GM10266 (cell line): Measurements from ENCODE around the gene ADAMTS13.

Source experiments
- DNase-seq: peaks from one replicate; pipeline ENCODE4 v3.0.0; 2012; ENCODE audit errors: extremely low spot score
- TF ChIP-seq, protein P1 (sequence below): IDR thresholded peaks from 2 replicates; pipeline ENCODE4 v1.5.1; 2012; ENCODE audit warnings: mild to moderate bottlenecking, low read depth; ENCODE audit not compliant: control insufficient read depth, insufficient read depth; ENCODE audit errors: missing control alignments

The ADAMTS13 gene

GRCh38 chr9:133493428-133493827 is 71.3 kb downstream of the ADAMTS13 start:
- TF ChIP-seq, protein P1, sequence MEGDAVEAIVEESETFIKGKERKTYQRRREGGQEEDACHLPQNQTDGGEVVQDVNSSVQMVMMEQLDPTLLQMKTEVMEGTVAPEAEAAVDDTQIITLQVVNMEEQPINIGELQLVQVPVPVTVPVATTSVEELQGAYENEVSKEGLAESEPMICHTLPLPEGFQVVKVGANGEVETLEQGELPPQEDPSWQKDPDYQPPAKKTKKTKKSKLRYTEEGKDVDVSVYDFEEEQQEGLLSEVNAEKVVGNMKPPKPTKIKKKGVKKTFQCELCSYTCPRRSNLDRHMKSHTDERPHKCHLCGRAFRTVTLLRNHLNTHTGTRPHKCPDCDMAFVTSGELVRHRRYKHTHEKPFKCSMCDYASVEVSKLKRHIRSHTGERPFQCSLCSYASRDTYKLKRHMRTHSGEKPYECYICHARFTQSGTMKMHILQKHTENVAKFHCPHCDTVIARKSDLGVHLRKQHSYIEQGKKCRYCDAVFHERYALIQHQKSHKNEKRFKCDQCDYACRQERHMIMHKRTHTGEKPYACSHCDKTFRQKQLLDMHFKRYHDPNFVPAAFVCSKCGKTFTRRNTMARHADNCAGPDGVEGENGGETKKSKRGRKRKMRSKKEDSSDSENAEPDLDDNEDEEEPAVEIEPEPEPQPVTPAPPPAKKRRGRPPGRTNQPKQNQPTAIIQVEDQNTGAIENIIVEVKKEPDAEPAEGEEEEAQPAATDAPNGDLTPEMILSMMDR: no peak
- no peak for DNase-seq

GRCh38 chr9:133493845-133494540 is 71.8 kb downstream of the ADAMTS13 start:
- TF ChIP-seq, protein P1: no peak
- no peak for DNase-seq

DNA sequence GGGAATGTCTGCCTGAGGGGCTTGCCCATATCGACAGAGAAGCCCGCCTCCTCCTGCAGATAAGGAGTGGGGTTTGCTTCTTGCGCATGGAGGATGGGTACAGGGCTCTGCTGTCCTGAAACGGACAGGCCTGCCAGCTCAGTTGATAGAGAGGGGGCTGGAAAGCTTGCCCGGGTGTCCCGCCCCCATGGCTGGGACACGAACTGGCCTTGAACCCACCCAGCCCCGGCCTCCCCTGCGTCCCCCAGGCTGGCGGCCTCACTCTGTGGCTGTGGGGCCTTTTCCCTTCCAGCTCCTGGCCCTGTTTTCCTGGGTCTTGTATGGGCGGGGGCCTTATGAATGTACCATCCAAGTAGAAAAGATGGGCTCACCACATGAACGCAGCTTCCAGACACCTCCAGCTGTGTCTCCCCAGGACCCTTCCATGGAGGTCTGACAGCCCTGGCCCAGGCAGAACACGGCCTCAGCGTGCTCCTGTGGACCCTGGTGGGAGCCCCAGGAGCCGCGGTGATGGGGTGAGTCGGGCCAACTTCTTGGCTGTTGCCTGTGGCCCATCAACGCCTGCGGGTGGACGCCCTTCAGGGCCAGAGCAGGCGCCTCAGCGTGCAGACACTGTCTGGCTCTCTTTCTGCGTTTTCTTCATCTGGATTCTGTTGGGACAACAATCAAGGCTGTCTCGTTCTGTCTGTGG is 72.6 kb downstream of the ADAMTS13 start:
- no peak for DNase-seq
- TF ChIP-seq, protein P1: no peak

GRCh38 chr9:133495327-133496293 is 73.4 kb downstream of the ADAMTS13 start:
- no peak for DNase-seq
- TF ChIP-seq, protein P1: no peak

GRCh38 chr9:133496861-133497842 is 75.0 kb downstream of the ADAMTS13 start:
- DNase-seq: no peak
- TF ChIP-seq, protein P1: no peak

- TF ChIP-seq, protein P1: no peak
- DNase-seq: no peak
These were observed 77.1 kb downstream of the ADAMTS13 start for GRCh38 chr9:133499132-133499891.
